Stimulated activated naive CD8-positive, alpha-beta T cell treated with anti-CD3 and anti-CD28 coated beads, Interleukin-15, amount 100 ng/mL, for 72 hours (primary cell): ENCODE measurements around the gene FCN1.

Experiments used
- ATAC-seq: fragments of 150-1000 bp; cut with Tn5 transposase; 2 replicates; pipeline ENCODE4 v1.10.0; 2021; ENCODE audit warnings: mild to moderate bottlenecking, moderate library complexity
- DNase-seq, 2 donors: peaks; one replicate each; pipeline ENCODE4 v3.0.0; 2021 to 2022
- H3K27ac Mint-ChIP-seq, 2 donors: one replicate each; pipeline ENCODE4 v1.8.0; 2022; ENCODE audit warnings: mild to moderate bottlenecking in 2 of 2, mixed read lengths in 2 of 2, moderate library complexity in 2 of 2
- H3K27me3 Mint-ChIP-seq: one replicate; pipeline ENCODE4 v1.8.0; 2022; ENCODE audit warnings: mixed read lengths
- H3K4me1 Mint-ChIP-seq: one replicate; pipeline ENCODE4 v1.8.0; 2022; ENCODE audit warnings: mild to moderate bottlenecking, mixed read lengths
- H3K4me3 Mint-ChIP-seq, 2 donors: one replicate each; pipeline ENCODE4 v1.8.0; 2022; ENCODE audit warnings: mild to moderate bottlenecking in 2 of 2, mixed read lengths in 2 of 2, moderate library complexity in 1 of 2
- H3K9me3 Mint-ChIP-seq, 2 donors: one replicate each; pipeline ENCODE4 v1.8.0; 2022; ENCODE audit warnings: mixed read lengths in 2 of 2

The FCN1 gene

GRCh38 chr9:134917431-134918373 lies at the start of gene FCN1:
FCN1 (minus strand) TSS chr9:134917912; CDS start chr9:134917871, 41 bp downstream.
- DNase-seq (no peak), ATAC-seq (no peak)
- Mint-ChIP-seq H3K4me1 (no peaks in the 10 kb centered on the region), H3K4me3 (no peak within 1 kb of the TSS), H3K9me3 (peaks cover 14 to 19% of the 10 kb centered on the region in 2 donors), H3K27me3 (peaks cover 1% of the 10 kb centered on the region), H3K27ac (no peak within 1 kb of the TSS)

- DNase-seq (no peak), ATAC-seq (no peak)
- Mint-ChIP-seq H3K4me3 (no peak overlapping the region), H3K27me3 (peaks cover 18% of the 10 kb centered on the region), H3K27ac (no peak overlapping the region), H3K4me1 (no peaks in the 10 kb centered on the region), H3K9me3 (no peaks in the 10 kb centered on the region)
These were observed 49.2 kb upstream of the FCN1 start for GRCh38 chr9:134966697-134967546.

GRCh38 chr9:134966270-134966669 lies 48.6 kb upstream of the FCN1 start:
- no peak overlapping the region for H3K27ac Mint-ChIP-seq
- H3K9me3 Mint-ChIP-seq: no peaks in the 10 kb centered on the region
- no peaks in the 10 kb centered on the region for H3K4me1 Mint-ChIP-seq
- H3K27me3 Mint-ChIP-seq: peaks cover 15% of the 10 kb centered on the region
- DNase-seq (no peak), ATAC-seq (no peak)
- no peak overlapping the region for H3K4me3 Mint-ChIP-seq

- H3K9me3 Mint-ChIP-seq: no peaks in the 10 kb centered on the region
- no peak for ATAC-seq
- H3K4me1 Mint-ChIP-seq: no peaks in the 10 kb centered on the region
- no peak overlapping the region for H3K27ac Mint-ChIP-seq
- peaks cover 15% of the 10 kb centered on the region for H3K27me3 Mint-ChIP-seq
- no peak for DNase-seq
- H3K4me3 Mint-ChIP-seq: no peak overlapping the region
These were observed 48.1 kb upstream of the FCN1 start for GRCh38 chr9:134965851-134966250.

- ATAC-seq: no peak
- no peak overlapping the region for H3K27ac Mint-ChIP-seq
- no peak for DNase-seq
These were observed 47.7 kb upstream of the FCN1 start for GRCh38 chr9:134965411-134965810.

GRCh38 chr9:134964271-134965055 lies 46.8 kb upstream of the FCN1 start:
- Mint-ChIP-seq H3K27ac (no peak overlapping the region), H3K27me3 (peaks cover 6% of the 10 kb centered on the region), H3K4me1 (no peaks in the 10 kb centered on the region), H3K9me3 (no peaks in the 10 kb centered on the region), H3K4me3 (no peak overlapping the region)
- no peak for ATAC-seq
- DNase-seq: no peak

More at GRCh38 chr9:134965411-134965810, 47.7 kb upstream of the FCN1 start:
- H3K4me3 Mint-ChIP-seq: no peak overlapping the region
- no peaks in the 10 kb centered on the region for H3K9me3 Mint-ChIP-seq
- H3K27me3 Mint-ChIP-seq: peaks cover 15% of the 10 kb centered on the region
- no peaks in the 10 kb centered on the region for H3K4me1 Mint-ChIP-seq

GRCh38 chr9:134963546-134963945 lies 45.8 kb upstream of the FCN1 start:
- DNase-seq (no peak), ATAC-seq (no peak)
- no peak overlapping the region for H3K27ac Mint-ChIP-seq
- H3K4me3 Mint-ChIP-seq: no peak overlapping the region
- no peaks in the 10 kb centered on the region for H3K9me3 Mint-ChIP-seq
- no peaks in the 10 kb centered on the region for H3K4me1 Mint-ChIP-seq
- H3K27me3 Mint-ChIP-seq: peaks cover 6% of the 10 kb centered on the region

GRCh38 chr9:134962973-134963364 lies 45.3 kb upstream of the FCN1 start:
- no peaks in the 10 kb centered on the region for H3K4me1 Mint-ChIP-seq
- no peak overlapping the region for H3K27ac Mint-ChIP-seq
- no peaks in the 10 kb centered on the region for H3K9me3 Mint-ChIP-seq
- ATAC-seq (no peak), DNase-seq (no peak)
- peaks cover 6% of the 10 kb centered on the region for H3K27me3 Mint-ChIP-seq
- no peak overlapping the region for H3K4me3 Mint-ChIP-seq

- Mint-ChIP-seq H3K9me3 (no peaks in the 10 kb centered on the region), H3K4me1 (no peaks in the 10 kb centered on the region), H3K27ac (peak overlapping the region in 1 of 2 donors; percentile 65), H3K27me3 (no peaks in the 10 kb centered on the region), H3K4me3 (no peak overlapping the region)
- DNase-seq (no peak), ATAC-seq (no peak)
These were observed 44.6 kb upstream of the FCN1 start for GRCh38 chr9:134962065-134962972.

GRCh38 chr9:134961331-134962064 lies 43.8 kb upstream of the FCN1 start:
- DNase-seq (no peak), ATAC-seq (no peak)
- no peak overlapping the region for H3K27ac Mint-ChIP-seq
- H3K4me3 Mint-ChIP-seq: no peak overlapping the region
- no peaks in the 10 kb centered on the region for H3K9me3 Mint-ChIP-seq
- H3K4me1 Mint-ChIP-seq: no peaks in the 10 kb centered on the region
- no peaks in the 10 kb centered on the region for H3K27me3 Mint-ChIP-seq

- no peaks in the 10 kb centered on the region for H3K4me1 Mint-ChIP-seq
- H3K4me3 Mint-ChIP-seq: no peak overlapping the region
- ATAC-seq (no peak), DNase-seq (no peak)
- H3K27ac Mint-ChIP-seq: no peak overlapping the region
- no peaks in the 10 kb centered on the region for H3K27me3 Mint-ChIP-seq
- no peaks in the 10 kb centered on the region for H3K9me3 Mint-ChIP-seq
These were observed 43.0 kb upstream of the FCN1 start for GRCh38 chr9:134960701-134961181.

- H3K27me3 Mint-ChIP-seq: no peaks in the 10 kb centered on the region
- H3K4me1 Mint-ChIP-seq: no peaks in the 10 kb centered on the region
- H3K4me3 Mint-ChIP-seq: no peak overlapping the region
- ATAC-seq: no peak
- no peak overlapping the region for H3K27ac Mint-ChIP-seq
- H3K9me3 Mint-ChIP-seq: no peaks in the 10 kb centered on the region
- DNase-seq: no peak
These were observed 42.2 kb upstream of the FCN1 start for GRCh38 chr9:134959971-134960310.

GRCh38 chr9:134959126-134959970 lies 41.6 kb upstream of the FCN1 start:
- no peak for DNase-seq
- Mint-ChIP-seq H3K27me3 (no peaks in the 10 kb centered on the region), H3K9me3 (no peaks in the 10 kb centered on the region), H3K27ac (no peak overlapping the region), H3K4me1 (no peaks in the 10 kb centered on the region), H3K4me3 (no peak overlapping the region)
- no peak for ATAC-seq
